NCI-H524 (cell line): ENCODE results near the gene PIEZO2.
"Not testable (repeated sequence)": the region's sequence is repeated elsewhere in the genome, so short reads cannot be mapped to it uniquely, and the experiment has no call there.

Experiments used
- DNase-seq, 2 experiments: peaks; one replicate each; lab custom pipeline; 2025; lab: John Stamatoyannopoulos, UW

Gene PIEZO2

DNA sequence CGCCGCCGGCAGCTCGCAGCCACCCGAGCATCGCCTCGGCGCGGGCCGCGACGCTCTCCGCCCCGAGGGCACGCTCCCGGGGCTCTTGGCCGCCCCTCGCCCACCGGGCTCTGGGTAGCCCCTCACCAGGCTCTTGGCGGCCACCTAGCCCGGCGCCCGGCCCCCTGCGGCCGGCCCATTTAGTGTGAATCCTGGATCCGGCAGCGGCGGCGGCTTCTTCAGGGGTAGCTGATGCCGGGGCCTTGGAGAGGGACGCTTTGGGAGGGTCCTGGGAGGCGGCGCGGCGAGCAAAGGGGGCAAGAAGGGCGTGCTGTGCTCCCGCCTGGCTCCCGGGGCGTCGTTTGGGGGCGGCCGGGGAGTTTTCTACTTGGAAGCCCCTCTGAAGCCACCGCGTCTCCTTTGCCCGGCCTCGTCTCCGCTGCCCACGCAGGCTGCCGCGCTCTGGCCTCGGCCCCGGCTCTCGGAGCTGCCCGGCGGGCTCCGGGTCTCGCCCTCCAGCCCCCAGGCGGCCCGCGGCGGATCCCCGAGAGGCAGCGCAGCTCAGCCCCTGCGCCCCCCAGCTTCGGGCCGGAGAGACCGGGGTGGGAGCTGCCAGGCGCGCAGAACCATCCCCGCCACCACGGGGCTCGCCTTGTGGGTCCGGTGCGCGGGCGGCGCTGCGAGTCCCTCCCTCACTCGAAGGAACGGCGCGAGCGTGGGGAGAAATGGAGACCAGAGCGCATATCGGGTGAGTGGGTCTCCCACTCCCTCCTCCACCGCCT, 509 bp downstream of the PIEZO2 start:
- DNase-seq: peak in 1 of 2 experiments; percentile 25

DNA sequence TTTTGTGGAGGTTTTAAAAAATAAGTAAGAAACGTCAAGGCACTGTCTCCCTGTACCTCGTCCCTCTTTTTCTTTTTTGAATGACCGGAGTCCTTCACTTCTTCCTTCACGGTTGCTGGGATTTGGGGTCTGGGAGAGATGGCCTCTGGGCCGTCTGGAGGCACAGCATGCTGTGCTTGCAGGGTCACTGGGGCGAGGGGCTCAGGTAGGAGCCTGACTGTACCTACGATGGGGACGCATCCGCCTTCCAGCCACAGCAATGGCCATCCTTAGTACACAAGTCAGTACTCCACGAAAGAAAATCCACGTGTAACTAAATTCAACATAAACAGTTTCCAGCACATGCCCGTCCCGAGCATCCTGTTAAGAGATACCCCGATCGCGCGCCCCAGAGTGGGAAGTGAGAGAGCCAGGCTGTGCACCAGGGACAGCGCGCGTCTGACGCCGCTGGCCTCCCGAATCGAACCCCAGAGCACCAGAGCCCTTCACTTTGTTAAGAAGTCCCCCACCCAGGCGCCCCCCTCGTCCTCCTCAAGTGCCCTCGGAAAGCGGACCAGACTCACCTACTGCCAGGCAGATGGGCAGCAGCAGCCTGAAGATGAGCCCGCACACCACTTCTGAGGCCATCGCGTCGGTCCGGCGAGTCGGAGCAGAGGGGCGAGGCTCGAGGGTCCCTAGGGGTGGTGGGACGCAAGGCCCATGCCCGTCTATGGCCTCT, 1.2 kb downstream of the PIEZO2 start:
- peak; percentile 29 to 38 for DNase-seq

DNA sequence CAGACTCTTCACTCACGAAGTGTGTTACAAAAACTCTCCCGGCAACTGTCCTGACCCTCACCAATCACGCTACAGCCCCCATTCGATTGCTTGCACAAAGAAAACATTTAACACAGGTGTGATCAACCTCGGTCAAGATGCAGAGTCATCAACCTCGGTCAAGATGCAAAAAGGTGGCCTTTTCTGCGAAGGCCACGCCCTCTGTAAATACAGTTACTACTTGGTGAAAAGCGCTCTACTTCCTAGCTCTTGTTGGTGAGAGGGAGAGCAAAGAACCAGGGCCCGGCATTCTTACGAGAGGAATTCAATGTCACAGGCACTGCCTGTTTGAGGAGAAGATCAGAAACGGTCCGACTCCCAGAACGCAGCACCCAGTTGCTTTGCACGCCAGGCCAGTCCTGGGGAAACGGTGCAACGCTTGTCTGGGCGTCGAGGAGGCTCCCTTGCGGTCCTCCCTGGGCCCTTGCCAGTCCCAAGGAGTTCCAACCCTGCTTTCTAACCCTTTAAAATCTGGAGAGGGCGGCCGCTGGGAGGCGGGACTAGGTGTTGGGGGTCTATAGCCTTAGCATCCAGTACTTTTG, 1.9 kb downstream of the PIEZO2 start:
- peak in 1 of 2 experiments; percentile 22 for DNase-seq

GRCh38 chr18:11146947-11147345, 2.4 kb downstream of the PIEZO2 start:
- peak in 1 of 2 experiments; percentile 15 for DNase-seq

DNA sequence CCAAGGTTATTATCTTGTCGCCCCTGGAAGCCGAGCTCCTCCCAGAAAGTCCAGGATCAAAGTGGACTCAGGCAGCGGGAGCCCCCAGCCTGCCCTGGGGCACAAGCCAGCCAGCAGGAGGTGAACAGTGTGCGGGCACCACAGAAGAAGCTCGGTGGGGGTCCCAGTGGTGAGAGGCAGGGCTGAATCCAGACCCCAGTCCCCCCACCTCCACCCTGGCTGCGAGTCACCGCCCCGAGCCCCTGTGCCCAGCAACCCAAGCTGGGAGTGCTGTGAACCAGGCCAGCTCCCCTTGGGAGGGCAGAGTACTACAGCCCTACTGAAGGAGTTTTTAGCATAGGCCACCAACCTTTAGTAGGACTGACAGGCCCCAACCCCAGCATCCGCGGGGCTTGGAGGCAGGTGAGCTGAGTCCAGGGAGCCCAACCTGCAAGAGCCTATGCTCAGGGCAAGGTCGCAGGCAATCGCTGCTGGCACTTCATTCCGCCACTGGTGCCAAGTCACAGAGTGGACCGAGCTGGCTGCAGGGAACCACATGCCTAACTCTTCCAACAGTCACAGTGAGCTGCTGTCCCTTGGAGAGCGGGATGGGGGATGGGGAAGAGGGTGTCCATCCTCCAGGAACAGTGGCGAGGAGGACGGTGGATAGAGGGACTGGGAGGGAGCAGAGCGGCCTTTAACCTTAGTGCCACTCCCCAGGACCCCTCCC, 3.0 kb downstream of the PIEZO2 start:
- DNase-seq: no peak

DNA sequence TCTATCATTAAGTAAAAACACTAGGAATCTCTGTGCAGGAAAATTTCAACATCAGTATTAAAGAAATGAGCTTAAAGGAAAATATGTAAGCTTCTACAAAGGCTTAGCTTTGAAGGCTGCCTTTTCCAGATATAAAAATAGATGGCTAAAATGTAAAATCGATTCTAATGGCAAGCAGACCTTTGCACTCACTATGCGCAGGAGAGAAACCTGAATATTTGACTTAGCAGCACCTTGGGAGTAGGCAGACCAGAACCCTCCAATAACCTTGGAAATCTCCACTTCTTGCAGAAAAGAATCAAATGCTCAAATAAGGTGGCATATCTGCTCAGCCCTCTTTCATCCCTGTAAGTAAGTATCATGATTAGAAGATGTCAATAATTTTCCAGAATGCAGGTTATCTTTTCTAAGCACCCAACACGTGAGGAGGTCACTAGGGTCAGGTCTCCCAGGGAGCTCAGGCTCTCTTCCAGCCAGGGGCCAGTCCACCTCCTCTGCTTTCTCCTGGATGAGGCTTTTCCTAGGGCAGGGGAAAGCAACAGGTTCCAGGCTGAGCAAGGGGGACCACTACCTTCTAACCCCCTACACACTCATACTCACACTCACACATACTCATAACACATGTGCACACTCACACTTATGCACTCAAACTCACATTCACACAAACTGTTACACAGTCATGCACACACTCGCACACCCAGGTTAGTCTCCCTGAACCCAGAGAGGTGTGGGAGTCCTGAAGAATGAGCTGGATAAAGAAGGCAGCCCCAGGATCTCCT, 3.8 kb downstream of the PIEZO2 start:
- no peak for DNase-seq

- DNase-seq: no peak
Measured at GRCh38 chr18:11137400-11137799, 12.0 kb downstream of the PIEZO2 start.

DNA sequence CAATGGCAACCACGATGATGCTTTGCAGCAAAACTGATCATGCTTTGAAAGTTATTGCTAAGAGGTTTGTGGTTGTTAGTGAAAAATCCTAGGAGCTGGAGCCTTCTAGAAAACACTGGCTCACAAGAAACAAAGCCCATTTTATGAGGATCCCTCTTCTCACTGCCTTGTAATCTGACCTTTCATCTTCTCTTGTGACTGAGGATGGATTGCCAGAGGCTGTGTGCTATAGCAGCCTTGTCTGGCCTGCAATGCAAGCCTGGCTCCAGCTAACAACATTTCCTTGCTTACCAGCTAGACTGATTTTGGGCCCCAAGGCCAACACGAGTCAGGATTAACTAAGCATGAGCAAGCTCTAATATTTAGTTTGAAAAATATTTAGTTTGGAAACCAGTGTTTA, 13.1 kb downstream of the PIEZO2 start:
- no peak for DNase-seq

DNA sequence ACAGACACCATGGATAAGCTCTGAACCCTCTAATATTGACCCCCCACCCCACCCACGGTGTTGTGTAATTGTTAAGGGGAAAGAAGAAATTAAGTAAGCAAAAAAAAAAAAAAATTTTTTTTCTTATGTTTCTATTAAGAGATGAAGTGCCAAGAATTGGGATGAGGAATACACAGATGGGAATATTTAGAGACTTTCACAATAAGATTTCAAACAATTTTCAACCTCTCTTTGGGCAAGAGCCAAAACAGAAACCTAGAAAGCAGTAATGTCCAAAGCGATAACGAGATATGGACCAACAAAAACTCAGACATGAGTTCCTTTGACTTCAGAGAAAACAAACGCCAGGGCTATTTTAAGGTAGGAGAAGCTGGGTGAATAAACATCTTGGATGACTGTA, 14.4 kb downstream of the PIEZO2 start:
- DNase-seq: no peak

DNA sequence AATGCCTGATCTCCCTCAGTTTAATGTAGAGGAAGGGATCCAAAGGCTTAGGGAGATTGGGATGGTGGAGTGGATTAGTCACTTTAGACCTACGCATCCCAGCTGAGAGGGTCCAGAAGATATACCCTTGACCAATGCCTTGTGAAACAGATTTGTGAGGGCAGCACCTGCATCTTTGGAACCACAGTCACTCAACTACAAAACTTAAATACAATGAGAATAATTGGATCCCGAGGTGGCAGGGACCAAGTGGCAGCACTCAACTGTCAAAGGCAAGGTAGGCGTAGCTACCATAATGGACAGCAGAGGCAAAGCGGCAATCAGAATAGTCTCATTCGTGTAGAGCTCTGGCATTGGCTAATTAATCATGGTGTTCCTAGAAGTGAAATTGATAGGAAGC, 20.3 kb downstream of the PIEZO2 start:
- DNase-seq: not testable (repeated sequence)

DNA sequence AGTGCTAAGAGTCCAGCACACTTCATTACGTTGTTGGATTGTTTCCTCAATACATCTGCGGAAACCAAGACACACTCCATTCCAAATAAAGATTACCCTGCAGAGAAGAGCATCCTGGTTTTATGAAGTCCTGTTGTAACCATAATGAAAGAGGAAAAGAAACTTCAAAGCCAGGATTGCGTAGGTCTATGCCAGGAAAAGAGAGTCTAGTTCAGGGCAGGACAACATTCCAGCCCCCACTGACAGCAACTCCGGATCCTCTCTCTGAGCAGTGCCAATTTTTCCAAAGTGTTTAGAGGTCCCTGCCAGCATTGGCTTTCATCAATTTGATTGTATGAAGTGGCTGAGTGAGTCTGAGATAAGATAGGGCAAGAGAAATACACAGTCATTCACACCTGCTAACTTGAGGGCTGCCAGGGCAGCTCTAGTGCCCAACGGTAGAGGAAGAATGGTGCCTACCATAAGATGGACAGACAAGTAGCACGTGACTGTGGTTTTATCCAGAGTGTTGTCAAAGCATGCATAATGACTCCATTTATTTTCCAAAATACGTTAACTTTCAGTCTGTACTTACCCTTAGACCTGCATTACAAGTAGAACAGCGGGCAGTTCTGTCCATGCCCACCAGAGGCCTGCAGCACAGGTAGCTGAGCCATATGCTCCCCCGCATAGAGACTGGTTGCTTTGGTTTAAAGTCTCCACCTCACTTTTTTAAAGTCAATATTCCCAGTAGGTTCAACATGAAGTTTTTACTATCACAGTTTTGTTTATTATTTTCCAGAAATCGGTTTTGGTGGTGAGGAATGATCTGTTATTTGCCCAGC, 23.7 kb downstream of the PIEZO2 start:
- DNase-seq: no peak

DNA sequence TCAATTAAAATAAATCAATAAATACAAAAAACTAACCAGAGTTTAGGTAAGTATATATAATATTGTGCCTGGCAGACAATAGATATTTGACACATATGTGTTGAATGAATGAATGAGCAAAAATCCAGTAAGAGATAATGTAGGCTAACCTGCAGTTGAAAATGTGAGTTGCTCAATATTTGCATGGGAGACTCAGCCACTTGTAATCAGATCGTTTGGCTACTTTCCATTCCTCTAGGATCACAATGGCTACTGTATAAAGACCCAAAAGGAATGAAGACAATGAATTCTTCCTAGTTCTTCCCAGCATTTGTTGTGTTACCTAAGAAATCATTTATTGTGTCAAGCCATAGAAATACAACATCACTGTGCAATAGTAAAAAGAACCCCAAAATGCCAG, 25.3 kb downstream of the PIEZO2 start:
- no peak for DNase-seq

DNA sequence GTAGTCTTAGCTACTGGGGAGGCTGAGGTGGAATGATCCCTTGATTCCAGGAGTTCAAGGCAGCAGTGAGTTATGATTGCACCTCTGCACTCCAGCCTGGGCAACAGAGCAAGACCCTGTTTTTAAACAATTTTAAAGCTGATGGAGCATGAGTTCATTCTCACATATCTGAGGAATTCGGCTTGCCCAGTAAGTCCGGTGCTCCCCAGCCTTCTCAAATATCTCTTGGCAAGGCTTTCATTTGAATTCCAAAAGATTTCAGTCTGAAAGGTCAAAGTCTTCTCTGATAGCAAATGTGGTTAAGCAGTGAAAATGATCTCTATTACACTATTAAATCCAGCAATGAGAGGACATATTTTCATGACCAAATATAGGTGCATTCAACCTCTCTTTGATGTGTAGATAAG, 27.9 kb downstream of the PIEZO2 start:
- no peak for DNase-seq

DNA sequence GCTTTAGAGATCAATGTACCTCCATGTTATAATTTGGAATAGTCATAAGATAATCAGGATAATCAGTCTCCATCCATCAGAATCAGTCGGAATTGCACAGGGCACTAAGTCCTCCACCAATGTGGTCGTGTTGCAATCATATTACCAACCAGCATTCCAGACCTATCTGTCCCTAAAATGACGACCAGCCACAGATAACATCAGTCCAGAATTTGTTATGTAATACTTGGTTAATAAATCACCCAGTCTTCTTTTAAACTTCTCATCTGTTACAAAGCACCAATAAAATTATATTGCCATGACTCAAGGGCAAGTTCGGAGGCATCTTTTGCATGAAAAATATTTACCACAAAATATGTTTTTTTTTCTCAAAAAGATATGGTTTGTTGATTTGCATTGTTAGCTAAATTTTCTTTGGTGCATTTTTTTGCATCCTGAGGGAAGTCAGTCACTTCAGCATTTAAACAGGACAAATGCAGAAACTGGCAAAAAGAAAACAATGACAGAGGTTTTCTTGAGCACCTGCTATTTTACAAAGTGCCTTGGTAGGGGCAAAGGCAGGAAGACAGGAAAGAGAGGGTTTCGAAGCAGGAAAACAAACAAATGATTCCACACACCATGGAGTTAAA, 29.3 kb downstream of the PIEZO2 start:
- DNase-seq: no peak

DNA sequence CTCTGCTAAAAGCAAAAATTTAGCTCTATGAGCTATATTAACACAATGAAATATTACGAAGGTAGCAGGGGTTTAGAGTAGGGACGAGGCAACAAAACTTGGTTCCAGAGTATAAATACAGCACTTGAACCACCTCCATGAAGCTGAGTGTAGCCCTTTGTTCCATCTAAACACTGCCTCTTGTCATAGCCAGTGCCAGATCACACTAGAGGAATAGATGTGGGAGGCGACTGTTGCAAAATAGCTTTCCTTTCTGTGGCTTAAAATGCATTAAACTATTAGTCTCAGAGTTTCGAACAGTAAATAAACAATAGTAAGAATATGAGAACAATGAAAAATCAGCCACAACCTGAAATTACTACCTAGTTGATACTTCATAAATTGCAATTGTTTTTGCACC, 29.8 kb downstream of the PIEZO2 start:
- DNase-seq: no peak

DNA sequence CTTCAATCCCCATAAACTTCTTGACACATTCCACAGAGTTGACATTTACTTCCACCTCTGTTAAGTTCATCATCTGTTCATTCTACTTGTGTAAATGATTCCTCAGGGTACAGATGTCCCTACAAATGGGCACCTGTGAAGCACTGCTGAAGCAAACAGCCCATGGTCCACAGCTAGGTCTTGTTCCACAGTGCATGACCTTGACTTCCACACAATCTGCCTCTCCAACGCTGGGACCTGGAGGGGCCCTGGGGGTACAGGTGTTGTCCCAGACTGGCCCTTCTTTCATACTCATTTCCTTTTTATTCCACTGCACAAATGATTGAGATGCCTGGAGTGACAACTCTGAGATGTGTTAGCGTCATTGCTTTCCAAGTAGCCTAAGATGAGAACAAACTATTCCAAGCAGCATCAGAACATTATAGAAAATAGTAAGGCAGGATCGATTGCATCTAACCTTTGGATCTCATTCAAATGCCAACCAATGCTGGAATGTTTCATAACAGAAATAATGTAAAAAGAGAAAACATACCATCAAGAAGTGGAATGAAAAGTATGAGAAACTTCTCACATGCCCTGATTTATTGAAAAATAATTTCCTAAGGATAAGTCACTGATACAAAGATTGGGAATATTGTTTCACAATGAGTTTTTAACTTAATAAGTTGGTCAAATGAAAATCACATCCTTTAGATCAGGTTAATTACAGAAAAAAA, 31.2 kb downstream of the PIEZO2 start:
- DNase-seq: no peak

DNA sequence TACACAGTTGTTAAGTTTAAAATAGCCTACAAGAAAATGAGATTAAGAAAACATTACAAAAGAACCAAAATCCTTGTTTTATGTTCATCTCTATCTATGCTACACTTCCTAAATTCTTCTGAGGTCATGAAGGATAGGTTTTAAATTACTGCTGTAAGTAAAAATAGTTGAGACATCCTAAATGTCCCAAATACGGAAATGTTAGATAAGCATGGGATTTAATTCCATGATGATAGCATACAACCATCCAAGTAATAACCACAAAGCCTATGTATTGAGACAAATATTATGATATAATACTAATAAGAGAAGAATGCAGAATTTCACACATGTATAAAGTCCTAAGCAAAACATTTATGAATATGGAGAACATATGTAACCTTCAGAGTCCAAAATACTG, 34.1 kb downstream of the PIEZO2 start:
- no peak for DNase-seq

GRCh38 chr18:11114653-11115052, 34.7 kb downstream of the PIEZO2 start:
- DNase-seq: no peak

DNA sequence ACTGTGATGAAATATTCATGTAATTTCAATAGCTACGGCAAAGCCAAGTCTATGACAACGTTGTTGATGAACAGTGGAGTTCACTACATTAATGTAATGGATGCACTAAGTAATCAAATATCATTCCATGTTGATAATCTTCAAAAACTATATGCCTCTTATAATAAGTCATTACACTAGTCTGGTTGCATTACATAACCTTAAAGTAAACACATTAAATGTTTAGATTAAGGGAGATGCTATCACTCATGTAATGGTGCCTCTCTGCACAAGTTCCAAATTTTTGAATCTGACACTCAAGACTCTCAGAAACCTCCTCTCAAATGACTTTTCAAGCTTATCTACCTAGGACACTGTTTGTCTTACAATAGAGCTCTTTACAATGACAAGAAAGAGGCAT, 35.4 kb downstream of the PIEZO2 start:
- DNase-seq: no peak

DNA sequence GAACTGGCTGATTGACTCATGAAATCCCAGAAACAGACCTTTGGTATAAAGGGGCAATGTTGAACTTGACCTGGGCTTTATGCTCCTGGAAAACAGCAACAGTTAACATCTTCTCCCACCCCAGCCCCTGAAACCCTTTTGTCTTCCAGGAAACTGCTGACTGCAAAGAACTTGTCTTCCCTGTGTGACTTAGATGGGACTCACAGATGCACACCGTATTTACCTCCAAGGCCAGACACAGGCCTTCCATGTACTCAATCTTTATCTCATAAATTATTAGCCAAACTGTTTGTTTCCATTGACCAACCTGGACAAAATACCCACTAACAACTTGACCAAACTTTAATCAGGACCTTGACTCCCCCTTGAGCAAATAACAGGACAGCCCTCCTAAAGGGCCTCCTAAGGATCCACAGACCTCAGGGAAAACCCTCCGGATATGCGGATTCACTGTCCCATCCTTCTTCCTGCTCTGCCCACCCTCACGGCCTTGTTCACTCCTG, 36.3 kb downstream of the PIEZO2 start:
- DNase-seq: no peak
